ENCODE measurements around the gene ASB18.

The ASB18 gene

GRCh38 chr2:236161082-236161462, 103.1 kb downstream of the ASB18 start:
- Histone ChIP-seq H3K9me3 (replicated peaks; ENCODE audit: insufficient read depth, low read length) (no peaks in the 10 kb centered on the region), H2AFZ (ENCODE audit: low read length) (no peak overlapping the region), H3K27ac (ENCODE audit: low read length) (no peak overlapping the region), H3K79me2 (ENCODE audit: low read length) (no peaks in the 10 kb centered on the region), H3K36me3 (replicated peaks; ENCODE audit: insufficient read depth, low read length) (no peaks in the 10 kb centered on the region), H3K9me2 (replicated peaks; ENCODE audit: insufficient read depth, low read length) (no peaks in the 10 kb centered on the region), H4K20me1 (ENCODE audit: insufficient read depth, low read length) (no peaks in the 10 kb centered on the region), H3K27me3 (replicated peaks; ENCODE audit: insufficient read depth, low read length) (peaks cover 57% of the 10 kb centered on the region), H3K9ac (ENCODE audit: low read length) (no peak overlapping the region), H3K4me1 (ENCODE audit: low read length) (no peaks in the 10 kb centered on the region), H3K4me2 (ENCODE audit: low read depth, low read length) (no peak overlapping the region), H3F3A (ENCODE audit: insufficient read depth, low read length) (no peaks in the 10 kb centered on the region), H3K4me3 (ENCODE audit: low read length) (no peak overlapping the region)
- no peak for TF ChIP-seq EZH2 (optimal IDR thresholded peaks at IDR 0.05; ENCODE audit: low read depth, low read length)
- no peak for TF ChIP-seq EZH2phosphoT487 (IDR thresholded peaks at IDR 0.05; ENCODE audit: low read length)
- TF ChIP-seq, protein P1, sequence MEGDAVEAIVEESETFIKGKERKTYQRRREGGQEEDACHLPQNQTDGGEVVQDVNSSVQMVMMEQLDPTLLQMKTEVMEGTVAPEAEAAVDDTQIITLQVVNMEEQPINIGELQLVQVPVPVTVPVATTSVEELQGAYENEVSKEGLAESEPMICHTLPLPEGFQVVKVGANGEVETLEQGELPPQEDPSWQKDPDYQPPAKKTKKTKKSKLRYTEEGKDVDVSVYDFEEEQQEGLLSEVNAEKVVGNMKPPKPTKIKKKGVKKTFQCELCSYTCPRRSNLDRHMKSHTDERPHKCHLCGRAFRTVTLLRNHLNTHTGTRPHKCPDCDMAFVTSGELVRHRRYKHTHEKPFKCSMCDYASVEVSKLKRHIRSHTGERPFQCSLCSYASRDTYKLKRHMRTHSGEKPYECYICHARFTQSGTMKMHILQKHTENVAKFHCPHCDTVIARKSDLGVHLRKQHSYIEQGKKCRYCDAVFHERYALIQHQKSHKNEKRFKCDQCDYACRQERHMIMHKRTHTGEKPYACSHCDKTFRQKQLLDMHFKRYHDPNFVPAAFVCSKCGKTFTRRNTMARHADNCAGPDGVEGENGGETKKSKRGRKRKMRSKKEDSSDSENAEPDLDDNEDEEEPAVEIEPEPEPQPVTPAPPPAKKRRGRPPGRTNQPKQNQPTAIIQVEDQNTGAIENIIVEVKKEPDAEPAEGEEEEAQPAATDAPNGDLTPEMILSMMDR (IDR thresholded peaks at IDR 0.05; ENCODE audit: low read length), result no peak
- no peak for DNase-seq

DNA sequence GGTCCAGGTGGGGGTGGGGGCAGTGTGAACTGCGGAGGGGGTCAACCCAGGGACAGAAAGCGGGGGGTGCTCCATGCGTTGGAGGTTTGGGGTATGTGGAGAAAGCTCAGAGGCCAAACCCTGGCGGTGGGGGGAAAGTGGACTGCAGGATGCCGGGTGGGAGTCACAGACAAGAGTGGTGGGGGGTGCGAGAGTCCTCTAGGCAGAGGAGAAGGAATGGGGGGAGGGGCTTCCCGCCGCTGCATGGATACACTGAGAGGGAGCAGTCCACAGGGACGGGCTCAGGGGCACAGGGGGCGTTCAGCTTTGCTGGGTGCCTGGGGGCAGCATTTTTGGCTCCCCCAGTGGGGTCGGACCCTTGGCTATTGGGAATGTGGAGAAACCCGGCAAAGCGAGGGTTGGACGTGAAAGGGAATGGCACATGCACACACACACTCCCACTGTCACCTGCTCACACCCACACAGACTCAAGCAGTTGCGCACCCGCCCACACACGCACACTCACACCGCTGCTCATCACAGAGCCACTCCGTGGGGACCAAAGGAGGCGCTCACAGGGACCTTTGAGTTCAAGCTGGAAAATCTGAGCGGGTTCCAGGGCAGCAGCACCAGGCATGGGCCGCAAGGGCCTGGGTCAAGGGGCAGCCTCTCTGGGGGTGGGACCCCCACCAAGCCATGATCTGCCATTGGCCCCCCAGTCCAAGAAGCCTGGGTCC, 103.7 kb downstream of the ASB18 start:
- TF ChIP-seq EZH2phosphoT487 (IDR thresholded peaks at IDR 0.05; ENCODE audit: low read length), result no peak
- TF ChIP-seq EZH2 (optimal IDR thresholded peaks at IDR 0.05; ENCODE audit: low read depth, low read length), result no peak
- TF ChIP-seq, protein P1 (IDR thresholded peaks at IDR 0.05; ENCODE audit: low read length), result no peak
- no peak overlapping the region for H3K9ac ChIP-seq (ENCODE audit: low read length)
- no peaks in the 10 kb centered on the region for H3K79me2 ChIP-seq (ENCODE audit: low read length)
- H4K20me1 ChIP-seq (ENCODE audit: insufficient read depth, low read length), result no peaks in the 10 kb centered on the region
- peaks cover 53% of the 10 kb centered on the region for H3K27me3 ChIP-seq (replicated peaks; ENCODE audit: insufficient read depth, low read length)
- H3K4me1 ChIP-seq (ENCODE audit: low read length), result no peaks in the 10 kb centered on the region
- H3K4me2 ChIP-seq (ENCODE audit: low read depth, low read length), result no peak overlapping the region
- no peaks in the 10 kb centered on the region for H3F3A ChIP-seq (ENCODE audit: insufficient read depth, low read length)
- H2AFZ ChIP-seq (ENCODE audit: low read length), result no peak overlapping the region
- H3K27ac ChIP-seq (ENCODE audit: low read length), result no peak overlapping the region
- H3K36me3 ChIP-seq (replicated peaks; ENCODE audit: insufficient read depth, low read length), result no peaks in the 10 kb centered on the region
- H3K4me3 ChIP-seq (ENCODE audit: low read length), result no peak overlapping the region
- H3K9me2 ChIP-seq (replicated peaks; ENCODE audit: insufficient read depth, low read length), result no peaks in the 10 kb centered on the region
- H3K9me3 ChIP-seq (replicated peaks; ENCODE audit: insufficient read depth, low read length), result no peaks in the 10 kb centered on the region
- no peak for DNase-seq

DNA sequence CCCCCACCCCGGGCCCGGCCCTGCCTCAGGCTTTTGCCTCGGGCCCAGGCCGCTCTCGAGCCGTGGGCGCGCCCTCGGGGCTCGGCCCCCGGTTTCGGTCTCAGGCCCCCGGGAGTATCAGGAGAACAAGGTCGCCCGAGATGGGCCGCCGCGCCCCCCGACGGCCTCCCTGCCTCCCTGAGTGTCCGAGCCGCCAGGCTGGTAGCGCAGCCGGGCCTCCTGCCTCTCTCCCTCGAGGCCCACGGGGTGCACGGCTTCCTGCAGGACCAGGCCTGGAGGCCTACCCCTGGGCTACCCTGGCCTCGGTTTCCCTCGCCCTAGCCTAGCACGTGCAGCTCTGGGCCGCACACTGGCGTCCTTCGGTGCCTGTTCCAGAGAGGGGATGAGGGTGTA, 104.4 kb downstream of the ASB18 start:
- Histone ChIP-seq H3K27me3 (replicated peaks; ENCODE audit: insufficient read depth, low read length) (peaks cover 46% of the 10 kb centered on the region), H3K4me3 (ENCODE audit: low read length) (no peak overlapping the region), H4K20me1 (ENCODE audit: insufficient read depth, low read length) (no peaks in the 10 kb centered on the region)

More for the DNA sequence above, 104.4 kb downstream of the ASB18 start:
- no peaks in the 10 kb centered on the region for H3K36me3 ChIP-seq (replicated peaks; ENCODE audit: insufficient read depth, low read length)
- H3K4me2 ChIP-seq (ENCODE audit: low read depth, low read length), result no peak overlapping the region
- no peak for DNase-seq
- H3K79me2 ChIP-seq (ENCODE audit: low read length), result no peaks in the 10 kb centered on the region
- TF ChIP-seq EZH2 (optimal IDR thresholded peaks at IDR 0.05; ENCODE audit: low read depth, low read length), result no peak
- TF ChIP-seq EZH2phosphoT487 (IDR thresholded peaks at IDR 0.05; ENCODE audit: low read length), result no peak
- TF ChIP-seq, protein P1 (IDR thresholded peaks at IDR 0.05; ENCODE audit: low read length), result no peak
- no peak overlapping the region for H3K9ac ChIP-seq (ENCODE audit: low read length)
- H3K4me1 ChIP-seq (ENCODE audit: low read length), result no peaks in the 10 kb centered on the region
- no peak overlapping the region for H2AFZ ChIP-seq (ENCODE audit: low read length)
- H3K27ac ChIP-seq (ENCODE audit: low read length), result no peak overlapping the region
- H3F3A ChIP-seq (ENCODE audit: insufficient read depth, low read length), result no peaks in the 10 kb centered on the region
- H3K9me3 ChIP-seq (replicated peaks; ENCODE audit: insufficient read depth, low read length), result no peaks in the 10 kb centered on the region
- no peaks in the 10 kb centered on the region for H3K9me2 ChIP-seq (replicated peaks; ENCODE audit: insufficient read depth, low read length)
